IgD-negative memory B cell (primary cell): ENCODE results near the gene ANKRD22. TPM values are rescaled to one million over a fixed set of nuclear protein-coding genes. Genes with fewer than 3 reads are reported as not detected.

Experiments
- H3K27ac Mint-ChIP-seq, 3 donors: one replicate each; pipeline ENCODE4 v1.8.0; 2020 to 2022; ENCODE audit warnings: mild to moderate bottlenecking in 3 of 3, mixed read lengths in 3 of 3, moderate library complexity in 1 of 3
- H3K27me3 Mint-ChIP-seq: one replicate; pipeline ENCODE4 v1.8.0; 2021; ENCODE audit warnings: mixed read lengths
- H3K36me3 Mint-ChIP-seq: one replicate; pipeline ENCODE4 v1.8.0; 2020; ENCODE audit warnings: mild to moderate bottlenecking, mixed read lengths
- H3K4me1 Mint-ChIP-seq, 3 donors: one replicate each; pipeline ENCODE4 v1.8.0; 2020 to 2022; ENCODE audit warnings: mixed read lengths in 3 of 3, mild to moderate bottlenecking in 1 of 3
- H3K4me3 Mint-ChIP-seq, 4 donors: one replicate each; pipeline ENCODE4 v1.8.0; 2020 to 2022; ENCODE audit warnings: mild to moderate bottlenecking in 4 of 4, mixed read lengths in 4 of 4, moderate library complexity in 3 of 4
- H3K9me3 Mint-ChIP-seq, 3 donors: one replicate each; pipeline ENCODE4 v1.8.0; 2020 to 2021; ENCODE audit warnings: mixed read lengths in 3 of 3, mild to moderate bottlenecking in 1 of 3
- polyA plus RNA-seq: library from polyadenylated mRNA; unstranded; fragments of 300-500 nt; fragmentation: Illumina TruSeq; gene quantifications from one replicate; pipeline ENCODE4 v1.2.3, GENCODE V29; 2021

ANKRD22 gene
- polyA plus RNA-seq, 1 donor from 2014 or later, result not detected

DNA sequence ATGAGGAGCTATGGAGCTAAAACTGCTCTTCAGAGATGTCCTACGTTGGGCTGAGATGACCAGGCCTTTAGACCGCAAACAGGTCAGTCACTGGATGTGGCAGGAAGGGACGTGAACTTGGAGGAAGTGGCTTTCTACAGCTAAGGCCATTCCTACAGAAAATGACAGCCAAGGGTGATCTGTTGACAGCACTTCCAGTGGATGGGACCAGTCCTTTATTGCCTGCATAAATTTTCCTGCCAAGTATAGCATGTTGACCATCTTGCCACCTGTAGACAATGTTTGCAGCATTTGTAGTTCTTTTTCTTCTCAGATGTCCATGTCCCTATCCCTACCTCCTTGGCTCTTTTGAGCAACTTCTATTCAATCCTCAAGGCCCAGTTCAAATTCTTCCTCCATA, 45.7 kb downstream of the ANKRD22 start:
- Mint-ChIP-seq H3K4me1 (peaks cover 0 to 4% (median 0%) of the 10 kb centered on the region in 3 donors), H3K4me3 (no peak overlapping the region), H3K27me3 (no peaks in the 10 kb centered on the region), H3K27ac (no peak overlapping the region), H3K9me3 (peaks cover 0 to 3% (median 0%) of the 10 kb centered on the region in 3 donors), H3K36me3 (no peaks in the 10 kb centered on the region)

DNA sequence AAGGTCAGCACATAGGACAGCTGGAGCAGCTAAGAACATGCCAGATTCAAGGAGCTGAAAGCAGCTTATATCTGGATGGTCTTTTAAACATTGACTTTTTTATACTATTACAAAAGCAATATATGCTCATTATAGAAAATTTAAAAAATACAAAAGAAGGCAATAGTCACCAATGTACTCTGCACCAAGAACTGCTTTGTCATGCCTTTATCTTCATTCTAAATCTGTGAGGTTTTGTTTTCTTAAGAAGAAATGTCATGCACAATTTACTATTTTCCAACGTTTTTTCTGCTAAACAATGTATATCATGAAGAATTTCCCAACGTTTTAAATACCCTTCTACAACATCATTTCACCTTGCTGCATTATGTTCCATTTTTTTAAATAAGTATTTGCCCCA, 46.3 kb downstream of the ANKRD22 start:
- Mint-ChIP-seq H3K27ac (no peak overlapping the region), H3K27me3 (no peaks in the 10 kb centered on the region), H3K36me3 (no peaks in the 10 kb centered on the region), H3K9me3 (peaks cover 0 to 3% (median 0%) of the 10 kb centered on the region in 3 donors), H3K4me1 (peaks cover 0 to 4% (median 0%) of the 10 kb centered on the region in 3 donors), H3K4me3 (no peak overlapping the region)

DNA sequence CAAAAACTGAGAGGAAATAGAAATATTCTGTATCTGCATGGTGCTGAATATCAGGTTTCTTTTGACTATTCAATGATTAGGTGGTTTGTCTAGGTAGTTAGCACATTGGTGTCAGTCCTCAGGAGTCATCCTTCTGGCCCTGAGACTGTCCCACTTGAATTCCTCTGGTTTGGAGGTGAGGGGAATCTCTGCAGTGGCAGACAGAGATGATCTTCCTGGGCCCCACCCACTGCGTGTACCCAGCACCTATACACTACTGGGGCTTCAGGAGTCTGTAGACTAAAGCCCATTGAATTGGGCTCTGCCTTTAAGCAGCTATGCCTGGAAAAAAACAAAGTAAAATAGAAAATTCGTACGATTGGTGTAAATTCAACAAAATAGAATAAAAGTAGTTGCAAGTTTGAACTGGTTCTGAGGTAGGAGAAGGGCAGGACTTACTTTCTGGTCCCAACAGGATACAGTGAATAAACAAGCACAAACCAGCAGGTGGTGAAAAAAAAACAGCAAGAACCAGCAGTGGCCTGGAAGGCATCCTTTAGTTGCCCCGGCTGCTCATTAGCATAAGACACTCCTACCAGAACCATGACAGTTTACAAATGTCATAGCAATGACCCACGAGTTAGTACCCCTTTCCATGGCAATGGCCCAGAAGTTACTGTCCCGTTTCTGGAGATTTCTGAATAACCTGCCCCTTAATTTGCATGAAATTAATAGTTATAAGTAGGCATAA, 47.4 kb downstream of the ANKRD22 start:
- H3K4me3 Mint-ChIP-seq, result no peak overlapping the region
- no peaks in the 10 kb centered on the region for H3K36me3 Mint-ChIP-seq
- peak overlapping the region in 1 of 3 donors; percentile 25 for H3K27ac Mint-ChIP-seq
- H3K4me1 Mint-ChIP-seq, result no peaks in the 10 kb centered on the region
- peaks cover 0 to 3% (median 0%) of the 10 kb centered on the region in 3 donors for H3K9me3 Mint-ChIP-seq
- no peaks in the 10 kb centered on the region for H3K27me3 Mint-ChIP-seq

DNA sequence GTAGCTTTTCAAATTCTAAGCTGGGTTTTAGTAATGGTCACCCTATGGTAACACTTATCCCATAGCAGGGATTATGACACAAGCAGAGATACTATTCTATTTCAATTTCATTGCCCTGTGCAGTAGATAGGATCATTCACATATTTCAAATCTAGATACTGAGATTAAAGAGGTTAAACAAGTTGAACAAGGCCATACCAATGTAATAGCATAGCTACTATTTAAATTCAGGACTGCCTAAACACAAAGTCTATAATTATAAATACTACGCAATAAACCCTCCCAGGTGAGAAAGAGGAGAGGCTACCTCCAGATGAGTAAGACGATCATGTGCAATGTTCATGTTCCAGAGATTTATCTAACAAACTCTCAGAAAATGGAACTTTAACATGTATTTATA, 48.0 kb downstream of the ANKRD22 start:
- Mint-ChIP-seq H3K9me3 (peaks cover 0 to 3% (median 0%) of the 10 kb centered on the region in 3 donors), H3K27ac (no peak overlapping the region), H3K27me3 (no peaks in the 10 kb centered on the region), H3K36me3 (no peaks in the 10 kb centered on the region), H3K4me3 (no peak overlapping the region), H3K4me1 (no peaks in the 10 kb centered on the region)

DNA sequence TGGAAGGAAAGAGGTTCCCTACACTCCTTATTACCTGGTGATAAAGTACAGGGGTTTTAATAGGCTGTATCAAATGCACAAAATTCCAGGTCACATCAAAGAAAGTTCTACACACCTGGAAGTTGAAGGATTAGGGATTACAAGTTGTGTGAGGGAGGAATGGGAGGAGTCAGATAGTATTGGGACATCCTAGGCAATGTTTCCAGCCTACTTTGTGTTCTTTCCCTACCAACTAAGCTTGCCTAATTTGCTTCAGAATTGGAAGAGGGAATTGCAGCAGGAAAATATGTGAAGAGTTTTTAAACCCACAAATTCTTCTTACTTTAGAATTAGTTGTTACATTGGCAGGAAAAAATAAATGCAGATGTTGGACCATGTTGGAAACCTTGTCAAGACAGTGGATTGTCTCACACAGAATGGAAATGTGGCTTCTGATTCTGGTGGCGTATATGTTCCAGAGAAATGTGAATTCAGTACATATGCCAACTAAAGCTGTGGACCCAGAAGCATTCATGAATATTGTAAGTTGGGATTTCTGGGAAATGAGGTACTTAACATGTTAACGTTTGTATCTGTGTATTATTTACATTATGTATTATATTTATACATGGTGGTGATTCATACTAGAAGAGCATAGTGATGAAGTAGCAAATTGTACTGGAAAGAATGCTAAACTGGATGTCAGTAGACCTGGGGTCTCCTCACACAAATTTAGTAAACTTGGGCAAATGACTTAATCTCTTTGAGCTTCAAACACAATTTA, 48.9 kb downstream of the ANKRD22 start, which contains the start of gene LIPM:
TSS of gene LIPM (plus strand) at position 208 of the 763 bp plus-strand sequence. CDS start at position 375, 167 bp downstream.
- no peak within 1 kb of the TSS for H3K27ac Mint-ChIP-seq
- no peaks in the 10 kb centered on the region for H3K36me3 Mint-ChIP-seq
- no peaks in the 10 kb centered on the region for H3K4me1 Mint-ChIP-seq
- H3K4me3 Mint-ChIP-seq, result no peak within 1 kb of the TSS
- peaks cover 0 to 3% (median 0%) of the 10 kb centered on the region in 3 donors for H3K9me3 Mint-ChIP-seq
- peaks cover 3% of the 10 kb centered on the region for H3K27me3 Mint-ChIP-seq

DNA sequence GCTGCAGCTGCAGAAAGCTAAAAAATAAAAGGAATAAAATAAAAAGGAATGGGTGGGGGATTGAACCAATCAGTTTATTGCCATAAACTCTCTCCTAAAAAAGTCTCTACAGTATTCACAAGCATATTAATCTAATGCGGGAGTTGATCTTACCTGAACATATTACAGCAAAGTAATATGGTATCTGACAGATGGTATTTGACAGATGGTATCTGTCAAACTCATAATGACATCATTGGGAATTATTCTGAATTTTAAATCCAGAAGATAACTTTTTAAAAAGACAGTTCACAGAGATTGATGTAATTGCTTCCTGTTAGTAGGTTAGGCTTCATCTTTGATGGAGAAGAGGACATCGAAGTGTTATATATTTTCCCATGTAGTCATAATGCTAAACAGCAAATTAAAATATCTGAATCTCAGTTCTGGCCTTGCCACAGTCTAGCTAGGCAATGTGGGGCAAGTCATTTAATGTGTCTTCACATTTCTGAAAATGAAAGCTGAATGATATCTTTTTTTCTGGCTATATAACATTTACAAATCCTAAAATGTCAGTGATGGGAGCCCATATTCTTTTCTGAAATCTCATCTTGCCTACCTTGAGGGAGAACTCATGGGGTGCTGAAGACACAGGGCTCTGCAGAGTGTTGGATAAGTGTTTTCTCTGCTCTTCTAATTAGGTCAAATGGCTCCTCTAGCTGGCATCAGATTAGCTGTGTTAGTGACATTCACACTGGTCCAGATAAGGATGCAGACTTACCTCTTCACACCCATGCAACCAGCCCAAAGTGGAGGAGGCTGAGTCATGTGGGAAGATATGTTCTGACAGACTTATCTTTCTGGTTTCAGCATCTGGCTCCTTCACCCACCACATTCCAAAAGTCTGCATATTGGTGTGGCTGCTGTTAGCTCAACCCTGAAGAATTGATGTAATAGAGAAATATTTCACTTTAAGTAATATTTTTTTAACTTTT, 51.2 kb downstream of the ANKRD22 start:
- Mint-ChIP-seq H3K4me1 (no peaks in the 10 kb centered on the region), H3K27ac (no peak overlapping the region), H3K36me3 (no peaks in the 10 kb centered on the region), H3K9me3 (peaks cover 0 to 3% (median 0%) of the 10 kb centered on the region in 3 donors), H3K4me3 (no peak overlapping the region), H3K27me3 (peaks cover 3% of the 10 kb centered on the region)

DNA sequence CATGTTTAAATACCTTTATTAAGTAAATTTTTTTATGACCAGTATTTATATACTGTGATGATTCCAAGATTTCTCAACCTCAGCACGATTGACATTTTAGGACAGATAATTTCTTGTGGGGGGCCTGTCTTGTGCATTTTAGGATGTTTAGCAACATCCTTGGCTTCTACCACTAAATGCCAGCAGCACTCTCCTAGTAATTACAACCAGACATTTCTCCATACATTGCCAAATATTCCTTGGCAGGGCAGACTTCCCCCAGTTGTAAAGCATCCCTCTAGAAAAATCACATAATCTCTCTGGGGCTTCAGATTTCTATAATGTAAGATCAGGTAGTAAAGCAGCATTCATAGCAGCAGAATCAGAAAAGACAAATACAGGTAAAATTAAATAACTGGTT, 56.9 kb downstream of the ANKRD22 start:
- no peaks in the 10 kb centered on the region for H3K36me3 Mint-ChIP-seq
- H3K4me3 Mint-ChIP-seq, result no peak overlapping the region
- H3K9me3 Mint-ChIP-seq, result no peaks in the 10 kb centered on the region
- H3K27ac Mint-ChIP-seq, result no peak overlapping the region
- peaks cover 5% of the 10 kb centered on the region for H3K27me3 Mint-ChIP-seq
- H3K4me1 Mint-ChIP-seq, result peaks cover 0 to 2% (median 0%) of the 10 kb centered on the region in 3 donors

DNA sequence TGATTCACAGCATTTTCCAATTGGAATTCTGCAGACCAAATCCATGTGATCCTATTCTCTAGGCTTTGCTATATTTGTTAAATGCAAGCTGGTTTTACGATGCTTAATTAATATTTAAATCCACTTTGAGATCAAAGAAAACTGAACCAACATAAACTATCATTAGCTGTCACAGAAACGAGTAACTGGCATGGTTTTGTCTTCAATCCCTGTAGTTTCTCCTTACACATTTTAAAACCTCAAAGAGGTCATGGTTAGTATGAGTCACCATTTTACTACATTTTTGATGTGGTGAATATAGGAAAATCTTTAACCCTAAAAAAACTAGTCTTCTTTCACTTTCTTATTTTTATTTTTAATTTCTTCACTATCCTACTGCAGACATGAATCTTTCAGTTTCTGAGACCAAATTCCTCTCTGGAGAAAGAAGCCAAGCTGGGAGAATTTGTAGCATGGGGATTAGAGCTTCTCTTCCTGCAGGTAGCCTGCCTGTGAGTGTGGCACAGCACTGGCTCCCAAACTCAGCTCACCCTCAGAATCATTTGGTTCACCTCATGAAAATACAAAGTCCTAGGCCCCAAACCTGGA, 57.8 kb downstream of the ANKRD22 start:
- Mint-ChIP-seq H3K27me3 (peaks cover 5% of the 10 kb centered on the region), H3K4me1 (peaks cover 0 to 2% (median 0%) of the 10 kb centered on the region in 3 donors), H3K27ac (no peak overlapping the region), H3K36me3 (no peaks in the 10 kb centered on the region), H3K4me3 (no peak overlapping the region), H3K9me3 (no peaks in the 10 kb centered on the region)

DNA sequence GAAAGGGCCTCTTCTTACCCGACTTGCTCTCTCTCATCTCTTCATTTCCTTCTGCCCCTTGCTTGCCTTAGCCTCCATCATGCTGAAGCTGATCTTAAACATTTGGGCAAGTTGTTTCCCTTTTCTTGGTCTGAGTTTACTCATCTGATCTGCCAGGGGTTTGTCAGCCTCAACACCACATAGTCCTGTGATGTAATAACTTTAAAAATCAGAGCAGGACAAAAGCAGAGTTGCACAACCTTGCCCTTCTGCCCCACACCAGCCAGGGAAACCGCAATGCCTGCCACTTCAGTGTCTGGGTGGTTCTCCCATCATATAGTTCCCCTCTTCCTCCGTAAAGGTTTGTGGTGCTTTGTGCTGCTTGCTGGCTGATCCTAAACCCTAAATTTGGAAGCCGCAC, 59.0 kb downstream of the ANKRD22 start:
- no peak overlapping the region for H3K4me3 Mint-ChIP-seq
- H3K9me3 Mint-ChIP-seq, result no peaks in the 10 kb centered on the region
- no peaks in the 10 kb centered on the region for H3K36me3 Mint-ChIP-seq
- H3K4me1 Mint-ChIP-seq, result peaks cover 0 to 2% (median 0%) of the 10 kb centered on the region in 3 donors
- peaks cover 2% of the 10 kb centered on the region for H3K27me3 Mint-ChIP-seq
- H3K27ac Mint-ChIP-seq, result no peak overlapping the region

DNA sequence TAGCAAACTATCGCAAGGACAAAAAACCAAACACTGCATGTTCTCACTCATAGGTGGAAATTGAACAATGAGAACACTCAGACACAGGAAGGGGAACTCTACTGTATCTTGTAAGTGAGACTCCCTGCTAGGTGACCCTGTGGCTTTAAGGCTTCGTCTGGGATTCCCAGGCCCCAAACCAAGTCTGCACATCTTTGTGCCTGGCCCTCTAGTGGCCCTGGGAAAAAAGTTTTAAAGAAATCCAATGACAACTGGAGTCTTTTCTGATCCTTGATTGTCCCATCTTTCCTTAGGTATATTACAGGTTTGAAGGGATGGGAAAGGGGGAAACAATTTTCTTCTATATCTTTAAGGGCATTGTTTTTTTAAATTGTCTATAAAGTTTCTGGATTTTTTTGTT, 59.7 kb downstream of the ANKRD22 start:
- Mint-ChIP-seq H3K4me1 (peaks cover 0 to 2% (median 0%) of the 10 kb centered on the region in 3 donors), H3K27ac (no peak overlapping the region), H3K4me3 (no peak overlapping the region), H3K9me3 (no peaks in the 10 kb centered on the region), H3K27me3 (peaks cover 2% of the 10 kb centered on the region), H3K36me3 (no peaks in the 10 kb centered on the region)

DNA sequence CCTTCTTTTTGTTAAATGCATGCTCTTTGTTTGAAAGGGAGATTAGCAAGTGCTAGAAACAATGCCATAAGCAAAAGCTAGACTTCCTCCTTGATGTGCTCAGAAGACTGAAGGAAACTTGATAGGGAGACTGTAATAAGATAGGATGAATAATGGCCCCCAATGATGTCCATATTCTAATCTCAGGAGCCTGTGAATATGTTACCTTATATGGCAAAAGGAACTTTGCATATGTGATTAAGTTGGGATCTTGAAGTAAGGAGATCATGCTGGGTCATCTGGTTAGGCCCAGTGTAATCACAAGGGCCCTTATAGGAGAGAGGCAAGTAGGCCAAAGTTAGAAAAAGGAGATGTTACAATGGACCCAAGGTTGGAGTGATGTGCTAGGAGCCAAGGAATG, 62.7 kb downstream of the ANKRD22 start:
- no peak overlapping the region for H3K4me3 Mint-ChIP-seq
- peaks cover 2% of the 10 kb centered on the region for H3K27me3 Mint-ChIP-seq
- no peaks in the 10 kb centered on the region for H3K9me3 Mint-ChIP-seq
- no peaks in the 10 kb centered on the region for H3K36me3 Mint-ChIP-seq
- H3K4me1 Mint-ChIP-seq, result peaks cover 0 to 2% (median 0%) of the 10 kb centered on the region in 3 donors
- no peak overlapping the region for H3K27ac Mint-ChIP-seq

DNA sequence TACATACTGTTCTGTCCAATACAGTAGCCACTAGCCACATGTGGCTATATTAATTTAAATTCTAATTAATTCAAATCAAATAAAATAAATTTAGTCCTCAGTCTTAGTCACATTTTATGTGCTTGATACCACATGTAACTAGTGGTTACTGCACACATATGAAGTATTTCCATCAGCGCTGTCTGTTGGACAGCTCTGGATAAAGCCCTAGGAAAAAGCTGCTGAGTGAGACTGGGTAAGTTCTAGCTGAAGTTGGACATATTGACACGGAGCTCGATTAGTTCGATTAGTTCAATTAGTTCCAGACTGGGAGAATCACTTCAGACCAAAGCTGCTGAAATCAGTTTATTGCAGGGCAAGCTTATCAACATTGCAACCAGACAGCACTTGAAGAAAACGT, 64.2 kb downstream of the ANKRD22 start:
- H3K4me3 Mint-ChIP-seq, result no peak overlapping the region
- peaks cover 3% of the 10 kb centered on the region for H3K27me3 Mint-ChIP-seq
- no peaks in the 10 kb centered on the region for H3K36me3 Mint-ChIP-seq
- no peaks in the 10 kb centered on the region for H3K9me3 Mint-ChIP-seq
- no peaks in the 10 kb centered on the region for H3K4me1 Mint-ChIP-seq
- no peak overlapping the region for H3K27ac Mint-ChIP-seq

DNA sequence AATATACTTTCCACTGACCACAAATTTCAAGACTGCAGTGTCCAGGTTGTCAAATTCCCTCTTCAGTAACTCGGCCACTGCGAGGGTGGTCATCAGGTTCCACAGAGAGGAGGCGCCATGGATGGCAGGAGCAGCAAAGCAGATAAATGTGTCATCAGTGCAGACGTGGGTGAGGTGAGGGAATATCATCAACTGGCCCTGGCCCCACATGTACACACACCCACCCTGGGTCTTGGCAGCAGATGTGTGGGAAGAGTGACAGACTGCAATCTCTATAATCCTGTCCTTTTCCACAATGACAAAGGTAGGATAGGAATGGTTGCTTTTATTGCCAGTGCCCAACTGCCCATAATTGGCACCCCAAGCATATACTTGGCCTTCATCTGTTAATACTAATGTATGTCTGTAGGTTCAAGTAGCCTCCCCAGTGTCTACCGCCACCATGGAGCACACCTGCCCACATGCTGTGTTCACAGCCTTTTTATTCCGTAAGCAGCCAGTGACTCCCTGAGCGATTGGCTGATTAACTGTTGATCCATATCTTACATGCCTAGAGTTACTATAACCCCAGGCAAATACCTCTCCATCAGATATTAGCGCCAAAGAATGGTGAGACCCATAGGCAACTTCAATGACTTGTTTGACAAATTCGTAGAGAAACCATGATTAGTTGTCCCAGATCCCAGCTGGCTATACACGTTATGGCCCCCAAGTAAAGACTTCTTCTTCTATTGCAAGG, 65.4 kb downstream of the ANKRD22 start:
- H3K4me1 Mint-ChIP-seq, result no peaks in the 10 kb centered on the region
- H3K4me3 Mint-ChIP-seq, result no peak overlapping the region
- no peak overlapping the region for H3K27ac Mint-ChIP-seq
- H3K36me3 Mint-ChIP-seq, result no peaks in the 10 kb centered on the region
- H3K27me3 Mint-ChIP-seq, result peaks cover 5% of the 10 kb centered on the region
- no peaks in the 10 kb centered on the region for H3K9me3 Mint-ChIP-seq

DNA sequence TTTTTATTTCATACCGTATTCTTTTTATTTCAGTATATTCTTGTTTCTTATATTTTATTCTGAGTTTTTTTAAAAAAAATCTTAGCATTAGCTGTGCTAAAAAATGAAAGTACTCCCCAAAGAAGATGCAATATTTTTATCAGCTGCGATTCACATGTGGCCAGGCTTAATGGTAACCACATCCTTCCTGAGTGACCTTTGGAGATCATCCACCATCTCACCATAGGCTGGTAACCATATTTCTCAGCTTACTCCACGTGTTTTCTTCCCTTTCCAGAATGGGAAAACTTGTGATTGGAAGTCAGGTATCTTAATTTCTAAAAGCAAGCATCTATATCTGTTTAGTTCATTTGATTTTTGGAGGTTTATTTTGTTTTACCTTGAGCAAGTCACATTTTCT, 67.9 kb downstream of the ANKRD22 start:
- Mint-ChIP-seq H3K4me1 (no peaks in the 10 kb centered on the region), H3K9me3 (no peaks in the 10 kb centered on the region), H3K27ac (no peak overlapping the region), H3K27me3 (peaks cover 10% of the 10 kb centered on the region), H3K4me3 (no peak overlapping the region), H3K36me3 (no peaks in the 10 kb centered on the region)
